ENCODE measurements around the gene TRIM34.
"Not testable (repeated sequence)": the region's sequence is repeated elsewhere in the genome, so short reads cannot be mapped to it uniquely, and the experiment has no call there.

TRIM34 gene

GRCh38 chr11:5684036-5684645 is 59.3 kb downstream of the TRIM34 start:
- DNase-seq: no peak

- DNase-seq: peak; percentile 87
Measured at GRCh38 chr11:5684646-5685362, 60.0 kb downstream of the TRIM34 start, which contains the start of gene TRIM5. TRIM5 (minus strand) TSS chr11:5685074; CDS start chr11:5680177, 4,897 bp downstream.

GRCh38 chr11:5686426-5686825 is 61.6 kb downstream of the TRIM34 start:
- DNase-seq: no peak

- no peak for DNase-seq
Measured at GRCh38 chr11:5688482-5688881, 63.7 kb downstream of the TRIM34 start.

- peak; percentile 8 for DNase-seq
Measured at GRCh38 chr11:5689551-5689983, 64.8 kb downstream of the TRIM34 start, which contains the start of gene TRIM22. TRIM22 (plus strand) TSS chr11:5689790; CDS start chr11:5696233, 6,443 bp downstream.

- no peak for DNase-seq
Measured at GRCh38 chr11:5690216-5690615, 65.4 kb downstream of the TRIM34 start.

GRCh38 chr11:5690736-5691135 is 65.9 kb downstream of the TRIM34 start:
- no peak for DNase-seq

GRCh38 chr11:5691238-5691963 is 66.6 kb downstream of the TRIM34 start:
- DNase-seq: not testable (repeated sequence)

- DNase-seq: no peak
Measured at GRCh38 chr11:5691964-5692361, 67.2 kb downstream of the TRIM34 start.
